ENCODE measurements around the gene LRRC72. TPM values are rescaled to one million over a fixed set of nuclear protein-coding genes. Genes with fewer than 3 reads are reported as not detected.
A peak's percentile ranks its signal among the peaks of the same experiment; 100 is the strongest.

The LRRC72 gene
- total RNA-seq, 1 experiment from 2014 or later, result not detected

DNA sequence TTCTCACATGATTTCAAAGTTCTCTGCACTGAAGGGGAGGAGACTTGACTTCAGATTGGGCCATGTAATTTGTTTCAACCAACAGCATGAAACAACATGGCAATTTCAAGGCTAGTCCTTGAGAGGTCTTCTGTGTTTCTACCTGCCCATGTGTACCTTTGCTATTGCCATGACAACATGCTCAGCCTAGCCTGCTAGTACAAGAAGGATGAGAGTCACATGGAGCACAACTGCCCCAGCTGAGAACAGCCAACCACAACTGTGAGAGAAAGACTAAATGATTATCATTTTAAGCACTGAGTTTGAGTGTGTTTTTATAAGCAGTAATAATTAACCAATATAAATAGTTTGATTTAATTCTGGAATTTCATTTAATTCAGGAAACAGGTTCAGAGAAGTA is 77.0 kb downstream of the LRRC72 start:
- ChIA-PET POLR2A (no interaction called here), CTCF (interaction anchor here (1.2 to 1.5 kb wide), 2 partner anchors 9 to 44 kb away, joined by 4 read pairs; no protein-coding TSS in a partner anchor)
- Mint-ChIP-seq H3K36me3 (ENCODE audit: insufficient read depth, unreplicated experiment) (peaks cover 54% of the 10 kb centered on the region), H3K27me3 (ENCODE audit: insufficient read depth, unreplicated experiment) (no peaks in the 10 kb centered on the region), H3K4me1 (ENCODE audit: insufficient read depth, unreplicated experiment) (no peaks in the 10 kb centered on the region), H3K4me3 (ENCODE audit: unreplicated experiment) (no peak overlapping the region), H3K9me3 (ENCODE audit: unreplicated experiment) (no peaks in the 10 kb centered on the region), H3K27ac (ENCODE audit: low read depth, unreplicated experiment) (no peak overlapping the region)
- intact Hi-C loops (cut with micrococcal nuclease), result loop anchor here (5.0 kb wide), 1 partner anchor 84 kb away; no protein-coding TSS in a partner anchor
- no TSS peak for BruUV-seq (replicated peaks)
- DNase-seq (ENCODE audit: unreplicated experiment), result no peak
- TF ChIP-seq, protein P1, sequence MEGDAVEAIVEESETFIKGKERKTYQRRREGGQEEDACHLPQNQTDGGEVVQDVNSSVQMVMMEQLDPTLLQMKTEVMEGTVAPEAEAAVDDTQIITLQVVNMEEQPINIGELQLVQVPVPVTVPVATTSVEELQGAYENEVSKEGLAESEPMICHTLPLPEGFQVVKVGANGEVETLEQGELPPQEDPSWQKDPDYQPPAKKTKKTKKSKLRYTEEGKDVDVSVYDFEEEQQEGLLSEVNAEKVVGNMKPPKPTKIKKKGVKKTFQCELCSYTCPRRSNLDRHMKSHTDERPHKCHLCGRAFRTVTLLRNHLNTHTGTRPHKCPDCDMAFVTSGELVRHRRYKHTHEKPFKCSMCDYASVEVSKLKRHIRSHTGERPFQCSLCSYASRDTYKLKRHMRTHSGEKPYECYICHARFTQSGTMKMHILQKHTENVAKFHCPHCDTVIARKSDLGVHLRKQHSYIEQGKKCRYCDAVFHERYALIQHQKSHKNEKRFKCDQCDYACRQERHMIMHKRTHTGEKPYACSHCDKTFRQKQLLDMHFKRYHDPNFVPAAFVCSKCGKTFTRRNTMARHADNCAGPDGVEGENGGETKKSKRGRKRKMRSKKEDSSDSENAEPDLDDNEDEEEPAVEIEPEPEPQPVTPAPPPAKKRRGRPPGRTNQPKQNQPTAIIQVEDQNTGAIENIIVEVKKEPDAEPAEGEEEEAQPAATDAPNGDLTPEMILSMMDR (IDR thresholded peaks at IDR 0.05; ENCODE audit: unreplicated experiment), result no peak

- Mint-ChIP-seq H3K27ac (ENCODE audit: low read depth, unreplicated experiment) (no peak overlapping the region), H3K4me3 (ENCODE audit: unreplicated experiment) (no peak overlapping the region), H3K27me3 (ENCODE audit: insufficient read depth, unreplicated experiment) (no peaks in the 10 kb centered on the region), H3K9me3 (ENCODE audit: unreplicated experiment) (no peaks in the 10 kb centered on the region), H3K36me3 (ENCODE audit: insufficient read depth, unreplicated experiment) (peaks cover 54% of the 10 kb centered on the region), H3K4me1 (ENCODE audit: insufficient read depth, unreplicated experiment) (no peaks in the 10 kb centered on the region)
- POLR2A ChIA-PET, result no interaction called here
- DNase-seq (ENCODE audit: unreplicated experiment), result peak; percentile 41
- CTCF ChIA-PET, result interaction anchor here (1.2 to 1.5 kb wide), 2 partner anchors 10 to 44 kb away, joined by 4 read pairs; no protein-coding TSS in a partner anchor
- BruUV-seq (replicated peaks), result no TSS peak
- TF ChIP-seq, protein P1 (IDR thresholded peaks at IDR 0.05; ENCODE audit: unreplicated experiment), result peak; percentile 20
- intact Hi-C loops (cut with micrococcal nuclease), result loop anchor here (5.0 kb wide), 1 partner anchor 83 kb away; no protein-coding TSS in a partner anchor
Observed at GRCh38 chr7:16604054-16604453, 77.4 kb downstream of the LRRC72 start.

GRCh38 chr7:16606704-16607103 is 80.1 kb downstream of the LRRC72 start:
- no peak overlapping the region for H3K4me3 Mint-ChIP-seq (ENCODE audit: unreplicated experiment)
- peaks cover 48% of the 10 kb centered on the region for H3K36me3 Mint-ChIP-seq (ENCODE audit: insufficient read depth, unreplicated experiment)
- ChIA-PET CTCF (no interaction called here), POLR2A (no interaction called here)
- H3K27me3 Mint-ChIP-seq (ENCODE audit: insufficient read depth, unreplicated experiment), result no peaks in the 10 kb centered on the region
- no peak overlapping the region for H3K27ac Mint-ChIP-seq (ENCODE audit: low read depth, unreplicated experiment)
- TF ChIP-seq, protein P1 (IDR thresholded peaks at IDR 0.05; ENCODE audit: unreplicated experiment), result no peak
- intact Hi-C loops (cut with micrococcal nuclease), result no loop called here
- no TSS peak for BruUV-seq (replicated peaks)
- H3K9me3 Mint-ChIP-seq (ENCODE audit: unreplicated experiment), result no peaks in the 10 kb centered on the region
- H3K4me1 Mint-ChIP-seq (ENCODE audit: insufficient read depth, unreplicated experiment), result no peaks in the 10 kb centered on the region
- DNase-seq (ENCODE audit: unreplicated experiment), result no peak

DNA sequence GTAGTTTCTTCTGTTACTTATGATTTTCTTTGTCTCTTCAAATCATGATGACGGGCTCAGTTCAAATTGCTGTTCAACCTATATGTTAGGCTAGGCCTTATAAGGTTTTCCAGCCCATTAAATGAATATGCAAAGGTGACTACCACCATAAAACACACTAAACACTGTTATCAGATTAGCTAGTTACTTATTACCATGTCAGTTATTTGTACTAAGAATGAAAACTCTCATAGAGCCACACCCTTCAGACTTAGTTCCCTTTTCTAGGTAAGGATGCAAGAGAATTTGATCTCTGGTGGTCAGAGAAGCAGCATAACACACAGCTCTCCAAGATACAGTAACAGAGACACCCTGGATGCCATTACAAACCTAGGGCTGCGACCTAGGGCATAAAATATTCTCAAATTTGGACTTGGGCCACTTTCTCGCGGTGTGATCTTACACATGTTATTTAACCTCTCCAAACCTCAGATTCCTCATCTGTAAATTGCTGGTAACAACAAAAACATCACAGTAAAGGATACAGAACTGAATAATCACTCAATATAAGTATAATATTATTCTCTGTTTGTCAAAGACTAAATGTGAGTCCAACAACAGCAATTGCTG is 83.3 kb downstream of the LRRC72 start:
- no TSS peak for BruUV-seq (replicated peaks)
- H3K9me3 Mint-ChIP-seq (ENCODE audit: unreplicated experiment), result no peaks in the 10 kb centered on the region
- TF ChIP-seq, protein P1 (IDR thresholded peaks at IDR 0.05; ENCODE audit: unreplicated experiment), result no peak
- no peaks in the 10 kb centered on the region for H3K27me3 Mint-ChIP-seq (ENCODE audit: insufficient read depth, unreplicated experiment)
- H3K27ac Mint-ChIP-seq (ENCODE audit: low read depth, unreplicated experiment), result no peak overlapping the region
- H3K4me1 Mint-ChIP-seq (ENCODE audit: insufficient read depth, unreplicated experiment), result no peaks in the 10 kb centered on the region
- peaks cover 34% of the 10 kb centered on the region for H3K36me3 Mint-ChIP-seq (ENCODE audit: insufficient read depth, unreplicated experiment)
- intact Hi-C loops (cut with micrococcal nuclease), result loop anchor here (1.0 kb wide), 1 partner anchor 21 kb away; no protein-coding TSS in a partner anchor
- ChIA-PET POLR2A (no interaction called here), CTCF (interaction anchor here (0.7 kb wide), 1 partner anchor 11 kb away, joined by 3 read pairs; no protein-coding TSS in a partner anchor)
- no peak for DNase-seq (ENCODE audit: unreplicated experiment)
- H3K4me3 Mint-ChIP-seq (ENCODE audit: unreplicated experiment), result no peak overlapping the region

Measured in MCF 10A (cell line).